Mesothelial cell of epicardium (in vitro differentiated cells): ENCODE measurements around the gene TNFAIP8L2. TPM values are rescaled to one million over a fixed set of nuclear protein-coding genes. Genes with fewer than 3 reads are reported as not detected.

ENCODE experiments used
- DNase-seq, 2 experiments: peaks; one replicate each; pipeline ENCODE4 v3.0.0; 2021; ENCODE audit warnings: low spot score in 2 of 2; ENCODE audit not compliant: unreplicated experiment in 2 of 2
- H3K27ac Mint-ChIP-seq: 2 replicates; pipeline ENCODE4 v1.8.0; 2021; ENCODE audit warnings: mixed read lengths
- H3K27me3 Mint-ChIP-seq: 2 replicates; pipeline ENCODE4 v1.8.0; 2021; ENCODE audit warnings: low read depth, mixed read lengths
- H3K36me3 Mint-ChIP-seq: 2 replicates; pipeline ENCODE4 v1.8.0; 2021; ENCODE audit warnings: mixed read lengths
- H3K4me1 Mint-ChIP-seq: 2 replicates; pipeline ENCODE4 v1.8.0; 2021; ENCODE audit warnings: mixed read lengths
- H3K4me3 Mint-ChIP-seq: 2 replicates; pipeline ENCODE4 v1.8.0; 2021; ENCODE audit warnings: mild to moderate bottlenecking, moderate library complexity, mixed read lengths
- H3K9me3 Mint-ChIP-seq: 2 replicates; pipeline ENCODE4 v1.8.0; 2021; ENCODE audit warnings: mixed read lengths
- total RNA-seq: library from RNA; stranded (reverse); gene quantifications from 3 replicates; pipeline ENCODE4 v1.2.1, GENCODE V29; 2021
- TF ChIP-seq, protein P1 (sequence below): fragments of 200-600 bp; sonication (generic); IDR thresholded peaks from one replicate; pipeline ENCODE4 v1.5.0; 2021; ENCODE audit warnings: antibody characterized with exemption; ENCODE audit not compliant: unreplicated experiment

Gene TNFAIP8L2
- total RNA-seq, 1 donor from 2014 or later: not detected

DNA sequence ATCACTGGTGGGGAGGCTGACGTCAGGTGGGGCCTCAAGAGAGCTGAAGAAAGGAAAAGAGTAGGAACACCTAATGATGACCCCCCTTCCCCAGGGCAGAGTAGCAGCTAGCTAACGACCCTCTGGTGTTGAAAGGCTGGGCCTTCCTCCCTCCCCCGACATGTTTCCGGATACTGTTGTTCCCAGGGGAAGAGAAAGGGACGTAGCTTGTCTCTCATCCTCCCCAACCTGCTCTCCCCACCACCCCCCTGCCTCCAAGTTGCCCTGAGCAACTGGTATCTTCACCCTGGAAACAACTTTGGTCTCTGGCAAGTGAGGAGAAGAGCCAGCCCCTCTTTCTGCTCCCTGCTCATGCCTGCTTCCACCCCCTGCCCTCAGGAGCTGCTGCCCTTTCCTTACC, 12.5 kb upstream of the TNFAIP8L2 start:
- Mint-ChIP-seq H3K36me3 (no peaks in the 10 kb centered on the region), H3K4me1 (peaks cover 12% of the 10 kb centered on the region), H3K27me3 (peaks cover 27% of the 10 kb centered on the region), H3K9me3 (no peaks in the 10 kb centered on the region), H3K27ac (no peak overlapping the region), H3K4me3 (no peak overlapping the region)
- TF ChIP-seq, protein P1, sequence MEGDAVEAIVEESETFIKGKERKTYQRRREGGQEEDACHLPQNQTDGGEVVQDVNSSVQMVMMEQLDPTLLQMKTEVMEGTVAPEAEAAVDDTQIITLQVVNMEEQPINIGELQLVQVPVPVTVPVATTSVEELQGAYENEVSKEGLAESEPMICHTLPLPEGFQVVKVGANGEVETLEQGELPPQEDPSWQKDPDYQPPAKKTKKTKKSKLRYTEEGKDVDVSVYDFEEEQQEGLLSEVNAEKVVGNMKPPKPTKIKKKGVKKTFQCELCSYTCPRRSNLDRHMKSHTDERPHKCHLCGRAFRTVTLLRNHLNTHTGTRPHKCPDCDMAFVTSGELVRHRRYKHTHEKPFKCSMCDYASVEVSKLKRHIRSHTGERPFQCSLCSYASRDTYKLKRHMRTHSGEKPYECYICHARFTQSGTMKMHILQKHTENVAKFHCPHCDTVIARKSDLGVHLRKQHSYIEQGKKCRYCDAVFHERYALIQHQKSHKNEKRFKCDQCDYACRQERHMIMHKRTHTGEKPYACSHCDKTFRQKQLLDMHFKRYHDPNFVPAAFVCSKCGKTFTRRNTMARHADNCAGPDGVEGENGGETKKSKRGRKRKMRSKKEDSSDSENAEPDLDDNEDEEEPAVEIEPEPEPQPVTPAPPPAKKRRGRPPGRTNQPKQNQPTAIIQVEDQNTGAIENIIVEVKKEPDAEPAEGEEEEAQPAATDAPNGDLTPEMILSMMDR: no peak
- DNase-seq: no peak

DNA sequence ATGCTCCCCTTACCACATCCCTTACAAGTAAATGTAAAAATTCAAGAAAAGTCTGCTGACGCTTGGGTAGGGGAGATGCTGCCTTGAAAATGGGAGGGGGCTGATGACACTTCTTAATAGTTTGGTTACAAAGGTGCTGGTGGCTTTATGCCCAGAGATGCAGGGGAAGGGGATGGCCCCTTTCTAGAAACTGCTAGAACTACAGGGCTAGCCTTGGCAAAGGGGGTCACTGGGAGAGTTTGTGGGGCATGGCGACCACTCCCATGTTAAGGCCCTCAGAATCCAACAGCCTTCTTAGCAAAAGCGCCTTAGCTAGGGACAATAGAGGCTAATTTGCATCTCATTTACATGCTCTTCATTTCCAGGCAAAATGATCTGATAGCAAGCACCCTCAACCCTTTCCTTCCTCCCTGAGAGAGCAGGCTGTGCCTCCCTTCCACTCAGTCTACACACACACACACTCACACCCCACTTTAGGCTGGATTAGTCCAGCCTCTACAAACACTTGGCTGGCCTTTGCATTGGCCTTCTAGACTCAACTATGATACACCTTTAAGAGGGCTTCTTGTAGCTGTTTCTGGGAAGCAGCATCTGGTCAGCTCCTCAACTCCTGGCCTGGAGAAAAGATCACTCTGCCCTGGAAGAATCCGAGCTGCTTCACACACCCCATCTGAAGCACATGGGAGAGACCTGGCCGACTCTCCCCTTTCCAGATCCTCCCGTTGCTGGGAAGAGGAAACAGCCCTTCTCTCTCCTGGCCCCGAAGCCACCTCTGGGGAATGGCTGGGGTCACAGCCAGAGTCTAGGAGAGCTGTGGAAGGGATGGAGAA, 11.8 kb upstream of the TNFAIP8L2 start:
- H3K4me3 Mint-ChIP-seq: peak overlapping the region; percentile 79
- H3K27me3 Mint-ChIP-seq: peaks cover 27% of the 10 kb centered on the region
- DNase-seq: no peak
- no peaks in the 10 kb centered on the region for H3K36me3 Mint-ChIP-seq
- H3K9me3 Mint-ChIP-seq: no peaks in the 10 kb centered on the region
- no peak overlapping the region for H3K27ac Mint-ChIP-seq
- H3K4me1 Mint-ChIP-seq: peaks cover 12% of the 10 kb centered on the region
- TF ChIP-seq, protein P1: no peak

DNA sequence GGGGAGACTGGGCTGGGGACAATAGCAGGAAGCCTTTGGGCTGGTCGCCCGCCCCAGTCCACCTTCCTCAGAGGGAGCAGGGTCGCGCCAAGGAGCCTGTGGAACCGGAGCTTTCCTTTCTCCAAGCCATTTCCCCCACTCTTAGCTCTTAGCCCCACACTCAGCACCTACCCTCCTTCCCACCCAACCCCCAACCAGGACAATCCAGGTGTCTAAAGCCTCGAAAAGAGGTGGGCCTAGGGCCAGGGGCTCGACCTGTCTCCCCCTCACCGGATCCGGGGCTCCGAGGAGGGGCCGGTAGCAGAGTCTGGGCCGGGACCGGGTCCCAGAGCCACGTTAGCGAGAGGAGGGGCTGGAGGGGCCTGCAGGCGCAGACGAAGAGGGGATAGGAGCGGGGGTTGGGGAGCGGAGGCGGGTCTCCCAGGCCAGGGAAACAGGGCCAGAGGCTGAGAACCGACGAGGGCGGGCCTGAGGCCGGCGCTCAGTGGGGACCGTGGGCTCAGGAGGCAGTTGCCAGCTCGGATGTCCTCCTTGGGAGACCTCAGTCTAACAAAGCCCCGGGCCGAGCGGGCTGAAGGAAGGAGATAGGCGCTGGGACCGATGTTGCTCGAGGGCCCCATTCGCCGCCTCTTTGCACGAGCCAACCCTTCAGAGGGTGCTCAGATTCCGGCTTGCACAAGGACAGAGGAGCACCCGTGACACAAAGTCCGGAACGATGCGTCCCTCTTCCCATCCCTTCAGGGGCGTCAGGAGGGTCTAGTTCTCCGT, 11.0 kb upstream of the TNFAIP8L2 start:
- TF ChIP-seq, protein P1: no peak
- Mint-ChIP-seq H3K9me3 (no peaks in the 10 kb centered on the region), H3K4me3 (peak overlapping the region; percentile 79), H3K27me3 (peaks cover 27% of the 10 kb centered on the region), H3K4me1 (peaks cover 12% of the 10 kb centered on the region), H3K27ac (no peak overlapping the region), H3K36me3 (no peaks in the 10 kb centered on the region)
- DNase-seq: peak in 1 of 2 experiments; percentile 45

DNA sequence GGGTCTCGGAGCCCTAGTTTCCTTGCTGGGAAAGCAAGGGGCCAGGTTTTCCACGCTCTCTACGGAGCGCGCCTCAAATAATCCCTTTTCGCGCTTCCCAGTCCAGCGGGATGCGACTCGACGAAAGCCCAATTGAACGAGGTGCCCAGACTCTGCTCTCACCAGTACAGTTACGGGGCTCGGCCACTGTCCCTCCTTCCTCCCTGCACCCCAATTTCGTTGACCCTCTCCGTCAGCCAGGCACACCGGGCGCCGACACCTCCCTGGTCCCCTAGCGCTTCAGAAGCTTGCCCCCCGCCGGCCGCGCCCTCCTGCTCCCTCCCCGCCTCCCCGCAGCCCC, 10.4 kb upstream of the TNFAIP8L2 start:
- peak in 1 of 2 experiments; percentile 39 for DNase-seq
- Mint-ChIP-seq H3K36me3 (no peaks in the 10 kb centered on the region), H3K9me3 (no peaks in the 10 kb centered on the region), H3K27ac (no peak overlapping the region), H3K4me3 (peak overlapping the region; percentile 79), H3K4me1 (peaks cover 12% of the 10 kb centered on the region), H3K27me3 (peaks cover 27% of the 10 kb centered on the region)
- TF ChIP-seq, protein P1: no peak

DNA sequence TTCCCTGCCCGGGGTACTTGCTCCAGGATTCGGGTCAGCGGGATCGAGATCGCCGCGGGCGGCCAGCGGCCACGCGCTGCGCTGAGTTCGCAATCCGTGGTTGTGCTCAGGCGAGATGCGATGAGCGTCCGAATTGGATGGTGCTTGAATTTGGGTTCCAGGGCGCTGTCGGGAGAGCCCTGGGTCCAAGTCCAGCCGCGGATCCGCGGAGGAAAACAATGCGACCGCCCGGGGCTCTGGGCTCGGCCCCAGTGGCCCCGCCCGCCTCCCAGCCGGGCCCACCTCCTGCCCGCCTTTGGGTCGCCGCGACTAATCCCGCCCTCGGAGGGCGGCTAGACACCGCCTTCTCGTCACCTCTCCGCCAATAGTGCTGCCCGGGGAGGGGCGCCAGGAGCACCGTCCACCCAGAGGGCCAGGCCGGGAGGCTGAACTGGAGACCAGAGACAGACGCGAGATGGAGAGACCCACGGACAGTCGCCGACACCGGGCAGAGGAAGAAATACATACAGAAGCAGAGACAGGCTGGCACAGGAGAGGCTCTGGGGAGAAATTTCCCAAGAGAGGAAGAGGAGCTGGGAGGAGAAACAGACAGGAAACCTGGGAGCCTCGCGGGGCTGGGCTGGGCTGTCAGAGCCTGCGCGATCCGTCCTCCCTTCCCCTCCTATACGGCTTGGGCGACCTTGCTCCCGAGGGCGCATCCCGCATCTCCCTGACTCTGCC, 9.9 kb upstream of the TNFAIP8L2 start, which contains the start of gene SEMA6C:
Gene SEMA6C (minus strand): TSS at position 220 of the 720 bp plus-strand sequence. CDS start 4,010 bp downstream, outside the sequence.
- peak; percentile 76 to 82 for DNase-seq
- TF ChIP-seq, protein P1: no peak
- Mint-ChIP-seq H3K36me3 (no peaks in the 10 kb centered on the region), H3K4me3 (peak within 1 kb of the TSS; percentile 79), H3K27me3 (peaks cover 27% of the 10 kb centered on the region), H3K9me3 (no peaks in the 10 kb centered on the region), H3K4me1 (peaks cover 12% of the 10 kb centered on the region), H3K27ac (peak within 1 kb of the TSS; percentile 63)
